GM23338 (cell line): ENCODE results near the gene C11orf24. TPM values are rescaled to one million over a fixed set of nuclear protein-coding genes. Genes with fewer than 3 reads are reported as not detected.

ENCODE experiments used
- ATAC-seq: fragments of 200-7000 bp; cut with Tn5 transposase; 3 replicates; pipeline ENCODE4 v1.9.1; 2020
- DNase-seq: peaks from one replicate; pipeline ENCODE4 v3.0.0-alpha.2; 2015; ENCODE audit warnings: low spot score
- H2AFZ ChIP-seq: fragments of 200-600 bp; sonication (generic); 2 replicates; pipeline ENCODE4 v1.8.0; 2016; ENCODE audit warnings: antibody characterized with exemption, mild to moderate bottlenecking, moderate library complexity
- H3F3A ChIP-seq: fragments of 200-600 bp; sonication (generic); replicated peaks from 2 replicates; pipeline ENCODE4 v1.8.0; 2017; ENCODE audit warnings: antibody characterized with exemption, mixed run types, low read depth
- H3K27ac ChIP-seq: fragments of 200-600 bp; sonication (generic); 2 replicates; pipeline ENCODE4 v1.6.1; 2016; ENCODE audit warnings: low read depth
- H3K27me3 ChIP-seq: fragments of 200-600 bp; sonication (generic); 2 replicates; pipeline ENCODE4 v1.8.0; 2016; ENCODE audit warnings: mild to moderate bottlenecking, mixed run types, moderate library complexity; ENCODE audit not compliant: insufficient read depth
- H3K36me3 ChIP-seq: fragments of 200-600 bp; sonication (generic); 2 replicates; pipeline ENCODE4 v1.8.0; 2016; ENCODE audit warnings: mild to moderate bottlenecking; ENCODE audit not compliant: insufficient read depth
- H3K4me1 ChIP-seq: fragments of 200-600 bp; sonication (generic); 2 replicates; pipeline ENCODE4 v1.8.0; 2016; ENCODE audit warnings: mild to moderate bottlenecking, moderate library complexity; ENCODE audit not compliant: insufficient read depth
- H3K4me2 ChIP-seq: fragments of 200-600 bp; sonication (generic); 2 replicates; pipeline ENCODE4 v1.7.1; 2017; ENCODE audit warnings: mixed run types
- H3K4me3 ChIP-seq: fragments of 200-600 bp; sonication (generic); 2 replicates; pipeline ENCODE4 v1.6.1; 2016; ENCODE audit warnings: mixed run types
- H3K79me2 ChIP-seq: fragments of 200-600 bp; sonication (generic); replicated peaks from 2 replicates; pipeline ENCODE4 v1.8.0; 2017; ENCODE audit warnings: mild to moderate bottlenecking; ENCODE audit not compliant: insufficient read depth
- H3K9me2 ChIP-seq: fragments of 200-600 bp; sonication (generic); 2 replicates; pipeline ENCODE4 v1.8.0; 2017; ENCODE audit not compliant: insufficient read depth
- H4K20me1 ChIP-seq: fragments of 200-600 bp; sonication (generic); replicated peaks from 2 replicates; pipeline ENCODE4 v1.8.0; 2017; ENCODE audit warnings: mild to moderate bottlenecking; ENCODE audit not compliant: insufficient read depth
- H3K27ac Mint-ChIP-seq: 2 replicates; pipeline ENCODE4 v1.8.0; 2020; ENCODE audit warnings: inconsistent platforms, mild to moderate bottlenecking, moderate library complexity, mixed read lengths
- H3K27me3 Mint-ChIP-seq: 3 replicates; pipeline ENCODE4 v1.8.0; 2022; ENCODE audit warnings: low read depth, mild to moderate bottlenecking, moderate library complexity, mixed read lengths, inconsistent platforms; ENCODE audit not compliant: insufficient read depth, poor library complexity
- H3K36me3 Mint-ChIP-seq: 3 replicates; pipeline ENCODE4 v1.8.0; 2021; ENCODE audit warnings: low read depth, mild to moderate bottlenecking, inconsistent platforms, moderate library complexity, mixed read lengths
- H3K4me1 Mint-ChIP-seq: 3 replicates; pipeline ENCODE4 v1.8.0; 2020; ENCODE audit warnings: mild to moderate bottlenecking, inconsistent platforms, mixed read lengths
- H3K4me3 Mint-ChIP-seq: 3 replicates; pipeline ENCODE4 v1.8.0; 2021; ENCODE audit warnings: moderate library complexity, mild to moderate bottlenecking, inconsistent platforms, mixed read lengths
- H3K9me3 Mint-ChIP-seq: 3 replicates; pipeline ENCODE4 v1.8.0; 2020; ENCODE audit warnings: moderate library complexity, mild to moderate bottlenecking, inconsistent platforms, mixed read lengths
- CREB1 ChIP-seq: fragments of 250-450 bp; sonication (Bioruptor Pico); IDR thresholded peaks from 2 replicates; pipeline ENCODE4 v1.5.0; 2020; ENCODE audit warnings: low read depth, mild to moderate bottlenecking, moderate library complexity
- CTCF ChIP-seq, 2 experiments: fragments of 200-600 bp in 1 of 2; sonication (generic) in 1 of 2; conservative IDR thresholded peaks; 2 replicates each; pipeline versions ENCODE4 v1.5.1 to v1.6.1; 2016 to 2017; ENCODE audit warnings: antibody characterized with exemption in 2 of 2, low read depth in 2 of 2, mild to moderate bottlenecking in 2 of 2, moderate library complexity in 1 of 2
- EZH2 ChIP-seq: fragments of 200-600 bp; sonication (generic); IDR thresholded peaks from one replicate; pipeline ENCODE4 v1.8.0; 2017; ENCODE audit warnings: antibody characterized with exemption, mild to moderate bottlenecking, low read depth; ENCODE audit not compliant: unreplicated experiment
- EZH2phosphoT487 ChIP-seq: fragments of 200-600 bp; sonication (generic); IDR thresholded peaks from one replicate; pipeline ENCODE4 v1.8.1; 2018; ENCODE audit warnings: antibody characterized with exemption; ENCODE audit not compliant: unreplicated experiment
- JUNB ChIP-seq: IDR thresholded peaks from one replicate; pipeline ENCODE4 v1.6.1; 2016; ENCODE audit warnings: antibody characterized with exemption; ENCODE audit not compliant: unreplicated experiment
- NANOG ChIP-seq: IDR thresholded peaks from 2 replicates; pipeline ENCODE4 v1.6.1; 2016; ENCODE audit warnings: antibody characterized with exemption, borderline replicate concordance
- POLR2AphosphoS5 ChIP-seq: IDR thresholded peaks from 2 replicates; pipeline ENCODE4 v1.6.1; 2016; ENCODE audit warnings: antibody characterized with exemption, low read depth
- STAT1 ChIP-seq: IDR thresholded peaks from one replicate; pipeline ENCODE4 v1.6.1; 2016; ENCODE audit warnings: antibody characterized with exemption; ENCODE audit not compliant: unreplicated experiment
- ZNF114 ChIP-seq: fragments of 250-450 bp; sonication (Bioruptor Pico); IDR thresholded peaks from 2 replicates; pipeline ENCODE4 v1.5.0; 2020; ENCODE audit warnings: mild to moderate bottlenecking, moderate library complexity
- ZNF331 ChIP-seq: fragments of 250-450 bp; sonication (Bioruptor Pico); IDR thresholded peaks from 2 replicates; pipeline ENCODE4 v1.5.0; 2020; ENCODE audit warnings: low read depth, mild to moderate bottlenecking, moderate library complexity
- ZNF462 ChIP-seq: fragments of 250-450 bp; sonication (Bioruptor Pico); IDR thresholded peaks from 2 replicates; pipeline ENCODE4 v1.5.0; 2020; ENCODE audit warnings: mild to moderate bottlenecking, moderate library complexity
- polyA plus RNA-seq: library from polyadenylated mRNA; unstranded; fragments of >200 nt; fragmentation: Nextera tagmentation; extraction: Ambion mirVana; gene quantifications from 2 replicates; pipeline ENCODE4 v1.2.1, GENCODE V29; 2016
- total RNA-seq: library from RNA; depleted of rRNA; stranded (reverse); fragments of >200 nt; shearing (Covaris generic); gene quantifications from 2 replicates; pipeline ENCODE4 v1.2.3, GENCODE V29; 2014
- TF ChIP-seq, protein P1 (sequence below): IDR thresholded peaks from one replicate; pipeline ENCODE4 v1.6.1; 2018; ENCODE audit warnings: antibody characterized with exemption; ENCODE audit not compliant: unreplicated experiment
- TF ChIP-seq, protein P2 (sequence below): IDR thresholded peaks from 2 replicates; pipeline ENCODE4 v1.6.1; 2016; ENCODE audit warnings: antibody characterized with exemption

The C11orf24 gene
- total and polyA plus RNA-seq, 2 experiments from 2014 or later, result 49.8 to 57.5 TPM

DNA sequence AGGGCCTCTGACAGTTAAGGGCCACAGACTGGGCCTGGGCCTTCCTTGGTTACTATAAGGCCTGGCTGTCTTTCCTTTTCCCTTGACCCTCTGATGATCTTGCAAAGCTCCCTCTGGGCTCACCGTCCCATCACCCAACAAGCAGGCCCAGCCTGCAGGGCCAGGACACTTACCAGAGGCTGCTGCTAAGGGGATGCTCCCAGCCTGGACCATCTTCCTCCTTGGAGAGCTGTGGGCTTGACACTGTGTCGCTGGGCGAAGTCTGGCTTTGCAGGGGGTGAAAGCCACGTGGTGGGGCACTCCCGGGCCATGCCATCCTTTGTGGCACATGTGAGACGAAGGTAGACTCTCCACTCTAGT, 3.9 kb downstream of the C11orf24 start:
- DNase-seq (no peak), ATAC-seq (no peak)
- Mint-ChIP-seq H3K4me1 (peaks cover 13% of the 10 kb centered on the region), H3K4me3 (no peak overlapping the region), H3K9me3 (no peaks in the 10 kb centered on the region), H3K27ac (no peak overlapping the region), H3K27me3 (peaks cover 5% of the 10 kb centered on the region), H3K36me3 (peaks cover 44% of the 10 kb centered on the region)
- Histone ChIP-seq H3K4me2 (no peak overlapping the region), H3F3A (peaks cover 6% of the 10 kb centered on the region; the same call in 1 of the 2 replicates), H3K36me3 (peaks cover 9% of the 10 kb centered on the region; the same call in 1 of the 2 replicates), H3K79me2 (peaks cover 30% of the 10 kb centered on the region), H2AFZ (no peak overlapping the region), H3K4me1 (peaks cover 7% of the 10 kb centered on the region; the same call in 1 of the 2 replicates), H3K9me2 (no peaks in the 10 kb centered on the region), H3K4me3 (no peak overlapping the region), H4K20me1 (no peaks in the 10 kb centered on the region; the same call in none of the 2 replicates), H3K27ac (no peak overlapping the region), H3K27me3 (no peaks in the 10 kb centered on the region)
- TF ChIP-seq, protein P1, sequence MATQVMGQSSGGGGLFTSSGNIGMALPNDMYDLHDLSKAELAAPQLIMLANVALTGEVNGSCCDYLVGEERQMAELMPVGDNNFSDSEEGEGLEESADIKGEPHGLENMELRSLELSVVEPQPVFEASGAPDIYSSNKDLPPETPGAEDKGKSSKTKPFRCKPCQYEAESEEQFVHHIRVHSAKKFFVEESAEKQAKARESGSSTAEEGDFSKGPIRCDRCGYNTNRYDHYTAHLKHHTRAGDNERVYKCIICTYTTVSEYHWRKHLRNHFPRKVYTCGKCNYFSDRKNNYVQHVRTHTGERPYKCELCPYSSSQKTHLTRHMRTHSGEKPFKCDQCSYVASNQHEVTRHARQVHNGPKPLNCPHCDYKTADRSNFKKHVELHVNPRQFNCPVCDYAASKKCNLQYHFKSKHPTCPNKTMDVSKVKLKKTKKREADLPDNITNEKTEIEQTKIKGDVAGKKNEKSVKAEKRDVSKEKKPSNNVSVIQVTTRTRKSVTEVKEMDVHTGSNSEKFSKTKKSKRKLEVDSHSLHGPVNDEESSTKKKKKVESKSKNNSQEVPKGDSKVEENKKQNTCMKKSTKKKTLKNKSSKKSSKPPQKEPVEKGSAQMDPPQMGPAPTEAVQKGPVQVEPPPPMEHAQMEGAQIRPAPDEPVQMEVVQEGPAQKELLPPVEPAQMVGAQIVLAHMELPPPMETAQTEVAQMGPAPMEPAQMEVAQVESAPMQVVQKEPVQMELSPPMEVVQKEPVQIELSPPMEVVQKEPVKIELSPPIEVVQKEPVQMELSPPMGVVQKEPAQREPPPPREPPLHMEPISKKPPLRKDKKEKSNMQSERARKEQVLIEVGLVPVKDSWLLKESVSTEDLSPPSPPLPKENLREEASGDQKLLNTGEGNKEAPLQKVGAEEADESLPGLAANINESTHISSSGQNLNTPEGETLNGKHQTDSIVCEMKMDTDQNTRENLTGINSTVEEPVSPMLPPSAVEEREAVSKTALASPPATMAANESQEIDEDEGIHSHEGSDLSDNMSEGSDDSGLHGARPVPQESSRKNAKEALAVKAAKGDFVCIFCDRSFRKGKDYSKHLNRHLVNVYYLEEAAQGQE, result no peak
- TF ChIP-seq ZNF114 (no peak), POLR2AphosphoS5 (no peak), NANOG (no peak), EZH2 (no peak), EZH2phosphoT487 (no peak), JUNB (no peak), ZNF462 (CRISPR knock-in tag) (no peak), CREB1 (no peak), STAT1 (no peak), ZNF331 (CRISPR knock-in tag) (no peak), CTCF (conservative IDR thresholded peaks at IDR 0.05; ENCODE audit: low read depth in 2 of 2) (no peak)
- TF ChIP-seq, protein P2, sequence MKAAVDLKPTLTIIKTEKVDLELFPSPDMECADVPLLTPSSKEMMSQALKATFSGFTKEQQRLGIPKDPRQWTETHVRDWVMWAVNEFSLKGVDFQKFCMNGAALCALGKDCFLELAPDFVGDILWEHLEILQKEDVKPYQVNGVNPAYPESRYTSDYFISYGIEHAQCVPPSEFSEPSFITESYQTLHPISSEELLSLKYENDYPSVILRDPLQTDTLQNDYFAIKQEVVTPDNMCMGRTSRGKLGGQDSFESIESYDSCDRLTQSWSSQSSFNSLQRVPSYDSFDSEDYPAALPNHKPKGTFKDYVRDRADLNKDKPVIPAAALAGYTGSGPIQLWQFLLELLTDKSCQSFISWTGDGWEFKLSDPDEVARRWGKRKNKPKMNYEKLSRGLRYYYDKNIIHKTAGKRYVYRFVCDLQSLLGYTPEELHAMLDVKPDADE, result no peak
